ENCODE data around the gene TFF2.

TFF2 gene

DNA sequence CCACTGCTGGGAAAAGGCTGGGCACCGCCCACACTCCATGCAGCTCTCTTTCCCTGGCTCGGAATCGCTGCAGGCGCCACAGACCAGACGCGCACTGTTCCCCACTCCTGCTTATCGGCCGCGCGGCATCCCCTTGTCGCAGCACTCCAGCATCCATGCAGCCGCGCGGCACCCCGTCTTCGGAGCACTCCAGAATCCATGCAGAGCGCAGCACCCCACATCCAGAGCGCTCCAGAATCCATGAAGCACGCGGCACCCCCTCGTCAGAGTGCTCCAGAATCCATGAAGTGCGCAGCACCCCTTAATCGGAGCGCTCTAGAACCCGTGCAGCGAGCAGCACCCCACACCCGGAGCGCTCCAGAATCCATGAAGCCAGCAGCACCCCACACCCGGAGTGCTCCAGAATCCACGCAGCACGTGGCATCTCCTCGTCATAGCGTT lies 45.1 kb downstream of the TFF2 start:
- DNase-seq (ENCODE audit: low read depth in 2 of 2): no peak

DNA sequence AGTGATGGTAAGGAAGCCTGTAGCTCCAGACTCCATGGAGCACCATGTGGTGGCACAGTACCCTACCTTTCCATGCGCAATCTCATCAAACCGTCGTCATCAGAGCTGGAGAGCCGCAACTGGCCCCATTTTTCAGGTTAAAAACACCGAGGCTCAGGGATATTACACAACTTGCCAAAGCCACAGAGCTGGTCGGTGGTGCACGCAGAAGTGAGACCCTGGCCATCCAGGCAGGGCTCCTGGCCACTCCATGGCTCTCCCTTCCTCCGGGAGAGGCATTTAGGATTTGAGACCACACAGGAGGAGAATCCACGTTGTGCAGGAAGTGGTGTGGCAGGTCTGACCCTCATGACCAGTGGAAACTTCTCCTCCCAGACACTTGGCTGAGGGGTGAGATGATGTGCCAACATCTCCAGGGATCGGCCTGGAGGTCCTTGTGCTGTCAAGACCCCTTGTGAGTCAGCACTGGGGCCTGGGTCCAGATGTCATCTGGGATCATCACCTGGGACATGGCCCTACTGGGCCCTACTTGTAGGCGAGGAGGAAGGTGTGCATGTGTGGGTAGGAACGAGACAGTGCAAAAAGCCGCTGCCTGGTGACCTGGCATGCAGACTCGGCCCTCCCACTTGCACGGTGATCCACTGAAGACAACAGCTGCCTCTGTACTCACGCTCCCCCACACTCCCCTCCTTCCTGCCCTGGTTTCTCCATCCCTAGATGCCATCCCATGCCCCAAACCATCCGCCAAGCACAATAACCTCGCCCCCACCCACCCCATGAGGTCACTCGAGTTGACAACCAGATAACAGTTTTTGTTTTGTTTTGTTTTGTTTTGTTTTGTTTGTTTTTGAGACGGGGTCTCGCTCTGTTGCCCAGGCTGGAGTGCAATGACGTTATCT lies 46.0 kb downstream of the TFF2 start:
- no peak for DNase-seq (ENCODE audit: low read depth in 2 of 2)

DNA sequence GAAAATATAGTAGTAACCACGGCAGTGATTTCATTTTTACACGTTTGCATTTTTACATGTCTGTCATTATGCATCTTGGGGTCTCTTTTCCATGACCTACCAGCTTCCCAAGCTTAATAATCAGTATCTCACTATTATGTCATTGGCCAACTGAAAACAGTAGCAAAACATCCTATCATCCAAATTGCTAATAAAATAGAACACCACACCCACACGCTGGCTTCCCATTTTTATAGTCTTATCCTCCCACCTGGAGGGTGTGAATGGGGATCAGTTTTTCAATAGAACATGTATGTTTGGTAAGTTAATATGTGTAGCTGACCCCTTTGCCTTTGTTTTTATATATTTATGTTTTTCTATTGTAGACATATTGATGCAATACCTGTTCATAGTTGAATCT lies 47.4 kb downstream of the TFF2 start:
- no peak for DNase-seq (ENCODE audit: low read depth in 2 of 2)

DNA sequence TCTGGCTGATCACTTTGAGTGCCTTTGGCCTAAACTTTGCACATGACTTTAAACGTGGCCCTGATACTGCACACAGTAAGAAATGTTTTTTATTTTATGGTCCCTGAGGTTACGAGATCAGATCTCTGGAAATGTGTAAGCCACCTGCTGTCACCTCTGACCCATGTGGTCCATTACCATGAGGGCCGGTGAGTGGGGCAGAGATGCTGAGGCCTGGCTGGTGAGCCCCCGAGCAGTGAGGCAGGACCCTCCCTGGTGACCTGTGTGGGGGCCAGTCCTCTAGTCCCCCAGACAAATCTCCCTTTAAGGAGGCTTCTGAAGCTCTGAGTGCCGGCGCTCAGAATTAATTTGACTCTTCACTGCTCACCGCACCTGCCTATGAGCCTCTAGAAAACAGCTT lies 48.0 kb downstream of the TFF2 start:
- no peak for DNase-seq (ENCODE audit: low read depth in 2 of 2)

DNA sequence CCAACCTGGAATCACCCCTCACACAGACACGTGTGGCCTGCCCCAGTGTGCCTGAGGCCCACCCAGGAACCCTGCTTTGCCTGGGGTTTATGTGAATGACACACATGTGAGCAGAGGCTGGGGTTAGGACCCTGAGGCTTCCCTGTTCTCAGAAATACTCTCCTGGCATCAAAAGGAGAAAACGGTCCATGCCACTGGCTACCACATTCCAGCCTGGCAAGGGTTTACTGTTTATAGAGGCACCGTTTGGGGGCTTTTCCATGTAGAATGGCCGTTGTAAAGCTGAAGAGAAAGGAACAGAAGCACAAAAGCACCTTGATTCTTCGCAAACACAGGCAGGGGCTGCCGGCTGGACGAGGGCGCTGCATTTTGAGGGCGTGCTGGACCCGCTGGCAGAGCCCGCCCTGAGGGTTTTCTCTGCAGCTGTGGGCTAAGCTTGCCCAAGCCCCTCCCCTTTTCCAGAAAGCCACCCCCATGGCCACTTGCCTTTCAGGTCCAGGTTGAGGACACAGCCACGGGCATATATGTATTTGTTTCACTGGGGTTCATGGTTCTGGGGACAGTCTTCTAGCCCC lies 48.6 kb downstream of the TFF2 start:
- DNase-seq (ENCODE audit: low read depth in 2 of 2): no peak

DNA sequence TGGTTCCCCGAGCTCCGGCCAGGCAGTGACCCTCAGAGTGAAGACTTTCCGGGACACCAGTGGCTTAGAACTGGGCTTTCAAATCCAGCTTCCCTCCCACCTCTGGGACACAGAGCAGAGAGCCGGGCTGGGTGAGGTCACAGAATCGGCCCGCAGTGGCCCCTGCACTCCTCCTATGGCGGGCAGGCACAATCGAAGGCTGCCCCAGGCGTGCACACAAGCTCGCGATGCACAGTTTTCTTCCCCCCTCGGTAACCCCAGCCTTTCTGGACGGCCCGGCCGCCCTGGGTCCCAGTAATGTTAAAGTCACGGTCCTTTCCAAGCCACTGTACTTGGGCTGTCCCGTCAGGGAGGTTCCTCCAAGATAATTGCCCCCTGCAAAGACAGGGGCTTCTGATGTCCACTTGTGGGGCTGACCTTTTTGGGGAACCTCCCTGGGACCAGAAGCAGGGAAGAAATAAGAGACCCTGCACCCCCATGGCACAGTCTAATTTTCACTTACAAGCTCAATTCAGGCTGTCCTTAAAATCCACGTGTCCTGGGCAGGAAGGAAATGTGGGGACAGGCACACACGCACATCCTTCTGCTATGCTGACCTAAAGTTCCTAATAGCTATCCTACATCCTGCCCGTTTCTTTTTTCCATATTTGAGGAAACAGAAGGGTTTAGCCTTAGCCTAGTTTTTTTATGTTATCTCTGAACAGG lies 49.3 kb downstream of the TFF2 start:
- no peak for DNase-seq (ENCODE audit: low read depth in 2 of 2)

DNA sequence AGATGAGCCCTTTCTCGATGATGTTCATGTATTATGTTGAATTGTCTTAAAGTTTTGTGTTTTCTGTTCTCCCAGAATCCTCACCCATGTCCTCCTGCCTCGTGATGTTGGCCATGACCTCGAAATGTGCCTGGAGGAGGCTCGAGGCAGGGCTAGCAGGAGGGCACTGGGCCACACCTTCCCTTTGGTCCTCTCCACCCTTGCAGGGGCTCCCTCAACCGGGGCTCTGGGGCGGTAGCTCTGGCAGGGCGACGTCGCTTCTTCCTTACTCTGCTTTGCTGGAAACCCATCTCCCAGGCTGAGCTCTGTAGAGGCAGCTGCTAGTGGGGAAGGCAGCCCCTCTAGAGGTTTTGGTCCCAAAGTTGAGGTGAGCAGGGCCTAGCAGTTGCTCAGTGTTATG lies 49.8 kb downstream of the TFF2 start:
- no peak for DNase-seq (ENCODE audit: low read depth in 2 of 2)

DNA sequence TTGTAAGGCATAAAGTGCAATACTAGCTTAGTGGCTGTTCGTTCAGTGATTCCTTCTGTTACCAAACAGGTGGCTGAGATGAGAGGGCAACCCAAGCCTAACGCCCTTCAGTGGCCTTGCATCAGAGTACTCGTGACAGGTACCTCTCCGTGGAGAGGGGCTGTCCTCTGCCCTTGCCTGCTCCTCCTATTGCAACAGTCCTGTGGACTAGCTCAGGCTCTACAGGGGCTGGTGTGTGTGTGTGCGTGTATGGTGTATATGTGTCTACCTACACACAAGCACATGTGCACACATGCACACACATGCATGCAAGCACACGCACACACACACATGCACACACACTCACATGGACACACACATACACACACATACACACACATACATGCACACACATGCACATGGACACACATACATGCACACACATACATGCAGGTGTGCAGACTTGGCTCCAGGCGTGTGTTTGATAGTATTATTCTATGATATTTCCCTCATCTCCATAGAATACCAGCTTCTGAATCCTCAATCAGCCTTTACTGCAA lies 50.7 kb downstream of the TFF2 start:
- DNase-seq (ENCODE audit: low read depth in 2 of 2): no peak

DNA sequence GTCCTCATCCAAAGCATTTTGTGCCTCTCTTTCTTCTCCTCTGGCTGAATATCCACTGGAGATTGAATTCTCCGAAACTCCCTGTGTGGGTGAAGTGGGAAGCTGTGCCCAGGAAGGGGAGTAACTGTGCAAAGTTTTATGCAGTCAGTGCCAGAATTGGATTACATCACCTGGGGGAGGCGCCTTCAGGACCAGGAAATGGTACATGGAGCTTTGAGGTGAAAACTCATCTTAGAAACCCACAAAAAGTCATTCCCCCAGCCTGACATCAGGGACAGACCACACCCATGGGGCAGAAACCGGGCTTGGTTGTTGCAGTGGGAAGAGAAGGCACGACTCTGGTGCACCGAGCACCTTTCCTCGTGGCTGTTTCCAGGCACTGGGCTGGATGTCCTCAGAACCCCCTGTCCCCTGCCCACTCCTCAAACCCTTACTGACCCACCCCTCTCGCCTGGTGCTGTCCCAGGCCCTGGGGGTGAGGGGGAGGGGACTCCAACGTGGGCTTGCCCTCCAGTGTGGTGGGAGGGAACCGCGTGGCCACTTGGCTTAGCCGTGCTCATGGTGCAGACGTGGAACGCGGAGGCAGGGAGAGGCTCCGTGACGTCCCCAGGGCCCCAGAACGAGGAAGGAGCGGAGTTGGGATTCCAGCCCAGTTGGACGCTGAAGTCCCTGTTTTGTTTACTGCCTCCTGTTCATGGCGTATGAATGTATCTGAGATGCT lies 51.3 kb downstream of the TFF2 start:
- peak in 1 of 2 donors; percentile 29 for DNase-seq (ENCODE audit: low read depth in 2 of 2)

DNA sequence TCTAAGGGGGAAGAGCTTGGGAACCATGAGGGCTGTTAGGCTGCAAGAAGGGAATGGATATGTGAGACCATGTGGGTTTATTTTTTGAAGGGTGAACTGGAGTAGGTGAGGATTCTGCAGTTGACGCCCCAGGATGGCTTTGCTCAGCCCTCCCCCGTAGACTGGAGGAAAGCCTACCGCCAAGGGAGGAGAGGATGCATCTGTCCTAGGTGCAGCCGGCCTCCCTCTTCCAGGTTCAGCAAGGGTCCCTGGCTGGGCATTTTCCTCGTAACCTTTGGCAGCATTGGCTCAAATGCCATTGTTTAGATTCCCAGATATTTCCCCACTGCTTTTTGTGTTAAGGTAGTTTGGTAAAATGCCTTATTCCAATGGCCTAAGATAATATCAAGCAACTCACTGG lies 52.1 kb downstream of the TFF2 start:
- DNase-seq (ENCODE audit: low read depth in 2 of 2): no peak

DNA sequence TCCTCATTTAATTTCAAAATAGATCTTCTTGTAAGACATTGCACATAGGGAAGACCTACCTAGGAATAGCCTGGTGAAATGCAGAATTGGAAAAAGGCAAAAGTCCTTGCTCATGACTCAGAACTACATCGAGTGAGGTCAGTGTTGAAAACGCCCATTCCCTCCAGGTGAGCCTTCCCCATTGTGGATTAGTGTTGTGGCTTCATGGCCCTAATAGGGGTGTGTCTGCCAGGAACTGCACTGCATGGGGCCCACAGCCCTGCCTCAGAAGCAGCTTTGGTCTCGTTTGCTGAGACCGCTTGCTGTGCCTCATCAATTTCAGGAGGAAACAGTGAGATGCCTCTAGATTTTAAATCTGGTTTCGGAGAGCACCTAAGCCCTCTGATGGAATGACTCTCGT lies 52.6 kb downstream of the TFF2 start:
- DNase-seq (ENCODE audit: low read depth in 2 of 2): no peak

DNA sequence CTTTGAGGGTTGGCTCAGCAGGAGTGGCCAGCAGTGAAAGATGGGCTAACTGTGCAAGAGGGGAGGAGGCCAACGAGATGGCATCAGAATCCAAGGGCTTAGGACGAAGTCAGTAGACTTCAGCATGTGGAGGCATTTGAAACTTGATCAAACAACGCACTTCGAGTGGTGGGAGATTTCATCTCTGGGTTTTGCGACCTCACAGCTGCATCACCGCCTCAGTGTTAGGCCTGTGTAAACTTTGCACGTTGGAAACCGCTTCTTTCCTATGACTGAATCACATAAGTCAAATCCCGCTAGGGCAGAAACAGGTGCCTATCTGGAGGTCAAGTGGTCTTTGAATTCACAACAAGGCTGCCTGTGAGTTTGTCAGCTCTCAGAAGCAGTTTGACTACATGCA lies 53.4 kb downstream of the TFF2 start:
- DNase-seq (ENCODE audit: low read depth in 2 of 2): no peak

DNA sequence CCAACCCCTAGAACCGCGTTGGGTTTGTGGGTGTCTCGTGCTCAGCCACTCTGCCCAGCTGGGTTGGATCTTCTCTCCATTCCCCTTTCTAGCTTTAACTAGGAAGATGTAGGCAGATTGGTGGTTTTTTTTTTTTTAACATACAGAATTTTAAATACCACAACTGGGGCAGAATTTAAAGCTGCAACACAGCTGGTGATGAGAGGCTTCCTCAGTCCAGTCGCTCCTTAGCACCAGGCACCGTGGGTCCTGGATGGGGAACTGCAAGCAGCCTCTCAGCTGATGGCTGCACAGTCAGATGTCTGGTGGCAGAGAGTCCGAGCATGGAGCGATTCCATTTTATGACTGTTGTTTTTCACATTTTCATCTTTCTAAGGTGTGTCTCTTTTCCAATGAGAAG lies 54.3 kb downstream of the TFF2 start:
- no peak for DNase-seq (ENCODE audit: low read depth in 2 of 2)

All from stimulated activated CD4-positive, alpha-beta T cell treated with anti-CD3 and anti-CD28 coated beads, Interleukin-4, amount 100 ng/mL, for 48 hours (primary cell).